GM18511 (cell line): ENCODE measurements around the gene CACNA2D3.

ENCODE experiments used
- ATAC-seq: cut with Tn5 transposase; IDR thresholded peaks from one replicate; pipeline ENCODE4 v1.9.1; 2021; ENCODE audit warnings: mild to moderate bottlenecking, moderate library complexity; ENCODE audit not compliant: unreplicated experiment

CACNA2D3 gene

DNA sequence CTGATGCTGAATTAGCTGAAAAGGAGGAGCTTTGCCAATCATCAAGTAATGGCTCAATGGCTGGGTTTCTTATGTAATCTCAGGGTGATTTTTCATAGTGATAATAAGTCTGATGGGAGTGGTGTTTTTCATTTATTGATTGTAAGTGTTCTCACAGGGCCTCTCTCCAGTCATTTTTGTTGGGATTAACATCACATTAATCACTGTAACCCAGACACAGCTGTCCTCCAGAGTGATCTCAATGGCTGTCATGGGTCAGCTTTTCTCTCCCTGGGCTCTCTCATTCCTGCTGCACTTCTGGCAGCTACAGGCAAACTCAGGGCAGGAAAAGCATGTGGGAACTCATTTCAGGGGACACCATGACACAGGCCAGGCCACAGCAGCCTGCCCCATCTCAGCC lies 642.6 kb downstream of the CACNA2D3 start:
- ATAC-seq: no peak

DNA sequence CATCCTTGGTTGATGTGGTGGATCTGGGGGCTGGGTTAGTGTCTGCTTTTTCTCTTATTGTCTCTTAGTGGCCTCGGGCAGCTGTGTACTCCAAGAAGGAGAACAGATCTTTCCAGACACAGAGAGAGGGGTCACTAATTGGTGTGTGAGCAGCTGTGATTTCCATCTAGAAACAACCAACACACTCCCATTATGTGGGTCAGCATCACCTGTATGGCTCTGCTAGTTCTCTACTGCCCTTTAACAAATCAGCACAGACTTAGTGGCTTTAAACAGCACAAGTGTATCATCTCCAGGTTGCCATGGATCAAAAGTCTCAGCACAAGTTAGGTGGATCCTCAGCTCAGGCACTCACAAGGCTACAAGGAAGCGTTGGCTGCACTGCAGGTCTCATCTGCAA lies 648.7 kb downstream of the CACNA2D3 start:
- no peak for ATAC-seq

DNA sequence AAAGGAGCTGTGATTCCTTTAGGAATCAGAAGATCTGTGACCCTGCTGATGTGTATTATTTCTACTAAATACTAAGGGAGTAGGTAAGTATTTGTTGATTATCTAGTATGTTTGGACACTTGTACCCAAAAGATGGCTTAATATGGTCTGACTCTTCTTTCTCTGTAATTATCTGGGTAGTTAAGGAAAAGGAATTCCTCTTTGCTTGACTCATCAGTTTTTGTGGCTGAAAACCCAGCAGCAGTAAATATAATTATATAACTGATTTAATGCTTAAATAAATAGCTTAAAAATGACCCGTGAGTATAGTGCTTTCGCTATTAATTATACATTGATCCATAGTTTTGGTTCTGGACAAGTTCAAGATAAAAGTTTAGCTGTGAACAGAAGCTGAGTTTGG lies 649.7 kb downstream of the CACNA2D3 start:
- ATAC-seq: no peak

DNA sequence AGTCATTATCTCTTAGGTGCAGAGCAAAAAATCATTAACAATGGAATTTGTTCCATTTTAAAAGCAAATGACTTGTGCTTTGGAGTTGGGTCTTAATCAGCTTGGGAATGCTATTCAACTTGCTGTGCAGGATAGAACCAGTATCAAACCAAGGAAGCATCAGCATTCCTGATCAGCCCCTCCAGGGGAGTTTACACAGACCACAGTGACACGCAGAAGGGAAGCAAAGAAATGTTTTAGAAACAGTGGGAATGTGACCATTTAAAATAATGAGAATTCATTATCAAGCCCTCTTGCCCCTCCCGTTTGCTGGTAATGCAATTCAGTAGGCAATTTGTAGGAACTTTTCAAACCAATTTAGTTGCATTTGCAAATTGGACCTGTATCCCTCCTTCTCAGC lies 650.4 kb downstream of the CACNA2D3 start:
- no peak for ATAC-seq

DNA sequence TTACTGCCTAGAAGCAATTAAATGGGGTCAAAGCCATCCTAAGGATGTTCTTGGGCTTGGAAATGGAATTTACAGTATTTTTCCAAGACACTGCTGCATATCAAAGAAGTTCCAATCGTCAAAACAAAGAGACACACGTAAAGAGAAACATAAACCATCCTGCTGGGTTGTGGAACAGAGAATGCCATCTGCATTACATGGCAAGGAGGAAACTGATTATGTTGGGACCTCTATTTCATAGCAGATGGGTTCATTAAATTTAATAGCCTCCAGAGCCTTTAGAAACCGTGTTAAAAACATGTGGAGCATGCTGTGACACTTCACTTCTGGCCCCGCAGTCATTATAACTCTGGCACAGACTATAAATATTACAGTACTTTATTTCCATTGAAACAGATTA lies 650.9 kb downstream of the CACNA2D3 start:
- ATAC-seq: no peak

DNA sequence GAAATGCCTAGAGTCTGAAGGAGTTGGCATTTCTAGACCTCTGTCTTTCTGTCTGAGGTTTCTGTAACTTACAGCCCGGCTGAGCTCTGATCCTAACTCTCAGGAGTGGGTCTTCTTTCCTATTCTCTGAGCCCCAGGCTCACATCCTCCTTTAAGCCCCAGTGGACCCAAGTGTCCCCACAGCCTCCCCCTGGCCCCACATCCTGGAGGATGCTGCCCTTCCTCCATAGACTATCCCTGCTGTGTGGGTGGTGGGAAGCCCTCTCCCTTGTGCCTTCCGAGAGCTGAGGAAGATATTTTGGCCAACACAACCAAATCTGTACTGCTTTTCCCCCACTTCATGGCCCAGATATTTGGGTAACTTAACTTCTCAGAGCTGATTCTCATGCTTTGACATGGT lies 654.2 kb downstream of the CACNA2D3 start:
- ATAC-seq: no peak

DNA sequence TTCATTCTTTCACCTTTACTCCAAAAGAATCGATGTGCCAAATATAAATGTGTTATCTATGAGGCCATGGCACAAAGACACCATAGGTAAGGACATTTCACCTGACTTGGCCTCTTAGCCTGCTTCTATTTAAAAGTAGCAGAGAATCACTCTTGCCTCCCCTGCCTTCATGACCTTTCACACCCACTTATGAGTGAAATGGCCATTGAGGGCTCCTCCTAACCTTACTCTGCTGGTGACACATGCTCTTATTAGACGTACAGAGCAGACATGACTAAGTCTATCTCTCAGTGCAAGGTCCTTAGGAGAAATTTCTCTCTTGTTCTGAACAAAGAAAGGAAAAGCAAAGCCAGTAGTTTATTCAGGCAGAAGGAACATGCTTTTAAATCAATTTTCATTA lies 654.8 kb downstream of the CACNA2D3 start:
- ATAC-seq: no peak

DNA sequence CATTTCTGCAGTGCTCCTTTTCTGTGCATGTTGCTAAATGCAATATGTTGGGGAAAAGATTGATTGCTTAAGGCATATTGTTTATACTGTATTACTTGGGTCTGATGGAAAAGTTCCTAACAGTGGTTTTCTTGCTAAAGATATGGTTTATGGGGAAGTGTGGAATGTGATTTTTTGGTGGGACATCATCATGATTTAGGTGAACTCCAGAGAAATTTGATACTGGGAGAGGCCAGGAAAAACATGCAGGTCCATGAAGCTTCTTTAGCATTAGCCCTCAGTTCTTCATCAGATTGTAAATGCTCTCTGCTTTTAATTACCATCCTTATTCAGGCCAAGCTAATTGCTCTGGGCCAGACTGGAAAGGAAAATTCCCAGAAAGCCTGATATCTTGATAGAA lies 658.0 kb downstream of the CACNA2D3 start:
- ATAC-seq: no peak

DNA sequence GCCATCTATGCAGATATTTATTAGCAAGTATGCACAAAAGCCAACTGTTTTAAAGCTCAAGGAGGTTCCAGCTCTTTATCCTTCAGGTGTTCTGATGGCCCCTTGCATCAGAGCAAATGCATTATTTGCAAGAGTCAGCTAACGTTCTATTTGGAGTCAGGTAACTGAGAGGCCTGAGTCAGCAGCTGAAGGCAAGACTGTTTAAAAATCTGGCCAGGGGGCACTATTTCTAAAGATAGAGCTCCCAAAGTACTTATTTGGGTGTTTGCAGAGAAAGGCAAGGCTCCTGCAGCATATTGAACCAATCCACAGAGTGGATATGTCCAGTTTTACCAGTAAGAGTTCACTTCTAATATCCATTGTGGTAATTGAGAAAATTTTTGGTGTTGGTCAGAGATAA lies 659.4 kb downstream of the CACNA2D3 start:
- ATAC-seq: no peak

DNA sequence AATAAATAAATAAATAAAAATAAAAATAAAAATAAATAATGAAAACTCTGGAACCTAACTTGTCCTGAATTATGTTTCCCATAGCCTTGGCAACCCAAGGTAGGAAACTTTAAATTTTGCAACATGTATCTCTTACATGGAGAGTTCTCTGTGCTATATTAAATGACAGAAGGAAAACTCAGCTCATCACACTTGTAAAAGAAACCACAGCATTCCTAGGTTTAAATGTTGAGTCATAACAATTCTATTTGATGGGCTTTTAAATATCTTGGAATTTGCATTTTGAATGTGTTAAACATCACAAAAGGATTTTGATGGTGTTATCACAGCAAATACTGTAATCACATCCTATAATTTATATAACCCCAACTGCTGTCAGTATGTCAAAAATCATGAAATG lies 661.3 kb downstream of the CACNA2D3 start:
- ATAC-seq: no peak

DNA sequence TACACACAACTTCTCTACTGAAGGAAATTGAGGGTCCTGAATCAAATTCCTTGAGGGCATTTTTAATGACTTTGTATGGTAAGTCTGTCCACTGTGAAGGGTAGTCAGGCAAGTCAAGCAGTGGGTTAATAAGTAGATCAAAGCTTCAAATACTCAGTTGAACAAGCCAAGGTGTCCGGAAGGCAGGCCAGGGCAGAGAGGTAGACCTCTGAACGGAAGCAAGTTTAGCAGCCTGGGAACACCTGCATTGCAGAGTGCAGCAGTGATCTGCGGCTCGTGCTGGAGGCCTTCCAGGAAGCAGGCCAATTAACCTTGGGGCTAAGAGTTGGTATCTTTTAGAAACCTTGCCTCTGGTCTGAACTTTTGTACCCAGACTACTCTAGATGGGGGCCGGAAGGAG lies 661.7 kb downstream of the CACNA2D3 start:
- ATAC-seq: no peak

DNA sequence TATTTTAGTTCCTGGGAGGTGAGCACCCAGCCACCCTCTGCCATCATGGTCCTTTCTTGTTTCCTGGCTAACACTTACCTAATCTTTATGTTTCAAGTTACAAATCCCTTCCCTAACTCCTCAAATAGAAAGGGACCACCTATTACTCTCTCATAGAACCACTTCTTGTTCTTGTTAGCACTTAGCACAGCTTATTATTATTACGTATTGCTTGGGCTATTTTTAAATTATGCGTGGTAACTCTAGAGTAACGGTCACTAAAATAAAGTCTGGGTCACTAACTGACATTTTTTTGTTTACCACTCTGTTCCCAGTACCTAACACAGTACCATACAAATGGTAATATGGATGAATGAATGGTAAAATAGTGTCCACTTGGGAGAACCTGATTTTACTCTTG lies 663.6 kb downstream of the CACNA2D3 start:
- no peak for ATAC-seq

DNA sequence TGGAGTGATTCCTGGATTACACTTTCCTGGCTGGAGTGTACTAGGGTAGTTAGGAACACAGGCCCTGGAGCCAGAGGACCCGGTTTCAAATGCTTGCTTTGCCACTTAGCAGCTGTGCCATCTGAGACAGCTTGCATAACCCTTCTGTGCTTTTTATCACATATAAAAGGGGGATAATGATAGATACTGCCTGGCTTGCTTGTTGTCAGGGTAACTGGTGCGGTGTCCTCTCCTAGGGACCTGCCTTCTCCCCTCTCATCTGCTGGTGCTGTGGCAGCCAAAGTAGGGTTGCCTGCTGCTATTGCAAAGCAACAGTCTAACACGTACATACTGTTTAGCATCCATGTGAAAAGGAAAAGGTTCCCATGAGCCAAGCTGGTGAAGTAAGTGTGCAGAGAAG lies 667.7 kb downstream of the CACNA2D3 start:
- ATAC-seq: no peak

DNA sequence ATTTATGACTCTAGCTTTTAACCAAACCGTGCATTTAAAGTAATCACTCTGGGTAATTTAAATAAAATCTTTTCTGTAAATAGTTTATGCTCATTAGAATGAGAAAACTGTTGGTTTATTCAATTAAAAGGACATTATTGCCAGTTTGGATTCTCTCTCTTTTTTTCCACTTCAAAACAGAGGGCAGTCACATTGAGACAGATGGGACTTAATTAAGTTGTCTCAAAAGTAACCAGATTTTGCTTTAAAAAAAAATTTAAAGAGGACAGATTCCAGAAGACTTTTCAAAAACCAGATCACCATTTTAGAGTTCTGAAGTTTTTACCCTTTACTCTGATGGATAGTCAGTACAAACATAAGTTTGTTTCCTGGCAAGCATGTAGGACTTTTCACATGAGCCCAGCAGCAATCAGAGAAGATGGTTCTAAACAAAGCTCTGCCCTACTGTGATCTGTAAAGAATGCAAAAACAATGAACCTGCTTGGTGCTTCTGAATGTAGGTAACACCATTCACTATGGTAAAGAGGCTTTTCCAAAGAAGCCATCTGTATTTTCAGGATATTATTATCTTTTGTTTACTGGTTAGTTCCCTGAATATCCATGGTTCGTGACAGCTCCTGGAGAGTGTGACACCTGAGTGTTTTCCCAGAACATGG lies 669.3 kb downstream of the CACNA2D3 start:
- ATAC-seq: no peak

DNA sequence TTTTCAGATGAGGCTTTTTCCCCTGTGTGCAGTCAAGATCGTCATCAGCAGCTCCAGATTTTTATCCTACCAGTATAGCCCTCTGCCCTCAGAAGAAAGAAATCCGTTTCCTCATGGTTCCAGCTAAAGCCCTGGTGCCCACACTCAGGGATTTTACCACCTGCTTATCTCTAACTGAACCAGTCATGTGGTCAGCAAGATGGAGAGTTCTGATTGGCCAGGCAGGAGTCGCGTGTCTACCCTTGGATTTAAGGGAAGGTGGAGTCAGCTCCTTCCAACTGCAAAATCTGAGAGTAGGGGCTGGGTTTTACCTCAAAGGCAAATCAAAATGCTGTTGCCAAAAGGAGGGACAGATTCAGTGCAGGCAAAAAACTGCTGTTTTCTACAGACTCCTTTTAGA lies 670.2 kb downstream of the CACNA2D3 start:
- ATAC-seq: no peak

DNA sequence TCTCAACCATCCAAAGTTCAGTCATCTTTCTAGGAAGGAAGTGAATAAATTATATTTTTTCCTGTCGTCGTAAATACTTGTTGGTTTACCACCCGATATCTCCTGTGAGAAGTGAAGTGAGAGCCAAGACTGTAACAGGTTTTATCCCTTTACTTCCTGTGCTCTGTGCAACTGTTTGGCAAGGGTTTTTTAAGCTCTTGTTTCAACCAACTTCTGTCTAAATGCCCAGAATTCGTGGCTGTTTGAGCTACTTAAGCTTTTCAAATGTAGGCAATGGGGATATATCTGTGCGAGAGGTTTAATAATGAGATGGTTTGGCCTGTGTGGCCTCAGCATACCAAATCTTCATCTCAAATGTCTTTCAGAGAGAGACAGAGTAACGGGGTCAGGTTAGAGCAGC lies 670.8 kb downstream of the CACNA2D3 start:
- no peak for ATAC-seq

DNA sequence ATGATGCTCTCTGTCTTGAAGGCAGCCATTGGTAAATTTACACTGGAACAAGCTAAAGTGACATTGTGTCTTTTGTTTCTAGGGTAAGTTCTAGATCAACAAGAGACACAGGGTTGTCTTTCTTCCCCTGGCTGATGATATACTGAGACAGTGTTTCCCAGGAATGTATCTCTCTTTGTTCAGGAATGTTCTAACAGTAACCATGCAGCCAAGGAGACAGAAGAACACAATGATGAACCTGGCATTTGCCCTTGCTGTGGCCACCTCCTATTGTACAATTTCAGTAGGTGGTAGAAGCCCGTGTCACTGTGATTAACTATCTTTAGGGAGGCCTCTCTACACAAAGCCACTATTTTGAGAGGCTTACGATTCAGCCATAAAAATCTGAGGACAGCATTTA lies 674.8 kb downstream of the CACNA2D3 start:
- ATAC-seq: no peak

DNA sequence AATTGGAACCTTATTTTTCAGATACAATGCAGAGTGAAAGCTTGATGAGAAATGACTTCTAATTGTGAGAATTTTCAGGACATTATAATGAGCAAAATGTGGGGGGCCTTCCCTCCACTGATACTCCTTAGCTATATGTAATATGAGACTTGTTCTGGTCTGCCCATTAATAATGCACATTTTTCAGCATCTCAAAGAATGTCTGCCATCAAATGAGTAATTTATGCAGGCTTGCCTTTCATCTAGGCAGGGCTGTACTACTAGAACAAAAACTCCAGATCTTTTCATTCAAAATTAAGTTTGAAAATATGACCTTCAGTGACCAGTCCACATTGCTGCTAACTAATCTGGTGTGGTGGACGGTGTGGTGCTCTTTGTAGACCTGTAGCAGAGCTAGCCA lies 678.1 kb downstream of the CACNA2D3 start:
- no peak for ATAC-seq

DNA sequence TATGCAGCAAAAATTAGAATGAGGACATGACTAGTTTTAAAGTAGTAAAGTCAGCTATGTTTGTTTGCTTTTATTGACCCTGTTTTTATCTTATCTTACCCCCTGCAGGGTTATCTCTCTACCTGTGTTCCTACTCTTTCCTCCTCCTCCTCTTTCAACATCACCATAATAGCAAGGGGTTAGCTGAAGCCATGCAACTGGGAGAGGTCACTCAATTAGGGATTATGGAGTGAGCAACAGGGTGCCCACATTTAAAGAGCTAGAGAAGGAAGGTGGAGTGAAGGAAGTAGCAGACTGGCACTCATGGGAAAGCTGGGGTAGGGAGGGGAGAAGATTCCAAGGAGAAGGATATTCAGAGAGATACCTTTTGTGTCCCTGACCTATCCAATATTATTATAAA lies 679.6 kb downstream of the CACNA2D3 start:
- ATAC-seq: no peak

DNA sequence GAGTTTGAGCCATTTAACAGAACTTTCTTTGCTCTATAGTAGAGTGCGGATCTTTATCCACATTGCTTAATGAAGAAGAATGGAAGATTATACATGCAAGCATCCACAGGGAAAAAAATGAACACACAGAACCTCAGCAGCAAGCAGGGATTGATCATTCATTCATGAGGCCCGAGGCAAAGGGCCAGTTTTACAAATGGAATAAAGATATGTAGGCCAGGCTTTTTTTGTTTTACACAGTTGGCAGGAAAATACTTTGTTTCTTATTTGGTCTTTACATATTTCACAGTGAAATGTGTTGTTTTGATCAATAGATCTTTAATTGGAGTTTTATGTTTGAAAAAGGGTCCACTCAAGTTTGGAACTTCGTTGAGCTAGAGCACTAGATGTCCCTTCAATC lies 688.0 kb downstream of the CACNA2D3 start:
- ATAC-seq: no peak

DNA sequence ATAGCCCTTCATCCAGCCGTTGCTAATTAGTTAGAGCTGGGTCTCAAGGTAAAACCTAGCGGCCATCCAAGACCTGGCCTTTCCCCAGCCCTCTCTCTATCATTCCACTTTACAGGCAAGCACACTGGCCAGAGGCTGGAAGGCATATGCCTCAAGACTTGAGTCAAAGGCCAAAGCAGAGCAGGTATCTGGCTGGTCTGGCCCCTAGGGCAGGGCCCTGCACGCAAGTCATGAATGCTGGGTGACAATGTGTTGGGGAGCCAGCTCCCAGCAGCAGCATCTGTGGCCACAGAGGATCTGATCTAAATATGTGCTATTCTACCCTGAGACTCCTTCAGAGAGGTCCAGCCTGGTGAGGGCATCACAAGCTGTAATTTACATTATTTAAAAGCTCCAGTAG lies 691.9 kb downstream of the CACNA2D3 start:
- ATAC-seq: no peak

DNA sequence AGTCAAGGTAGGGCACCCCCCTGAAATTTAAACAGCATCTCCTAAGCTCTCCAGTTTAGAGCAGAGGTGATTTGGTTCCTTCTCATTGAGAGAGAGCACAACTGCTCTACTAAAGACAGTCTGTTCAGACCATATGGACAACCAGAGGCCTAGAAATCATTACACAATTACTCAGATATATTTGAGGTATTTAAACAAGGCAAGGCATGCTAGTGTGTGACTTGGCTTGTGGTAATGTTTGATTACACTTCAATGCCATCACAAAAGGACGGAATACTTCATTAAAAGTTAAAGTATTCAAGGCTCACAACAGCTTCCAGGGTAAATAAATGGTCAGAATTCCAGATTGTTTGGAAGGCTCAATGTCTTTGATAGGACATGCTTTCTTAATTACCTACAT lies 695.3 kb downstream of the CACNA2D3 start:
- ATAC-seq: no peak

DNA sequence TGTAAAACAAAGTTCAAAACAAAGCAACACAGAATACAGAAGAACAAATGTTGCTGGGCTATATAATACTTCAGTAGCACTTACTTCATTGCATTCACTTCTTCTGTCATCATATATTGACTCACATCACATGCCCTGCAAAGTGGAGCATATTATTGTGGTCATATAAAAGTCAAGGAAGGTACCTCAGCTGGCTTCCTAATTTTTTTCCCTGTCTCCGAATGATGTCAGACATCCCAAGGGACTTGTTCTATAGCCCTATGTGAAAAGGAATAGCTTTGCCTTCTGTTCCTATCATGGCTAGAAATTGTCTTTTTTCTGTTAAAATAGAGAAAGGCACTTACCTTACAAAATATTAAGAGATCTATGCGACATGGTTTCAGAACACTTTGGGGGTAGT lies 696.1 kb downstream of the CACNA2D3 start:
- no peak for ATAC-seq

DNA sequence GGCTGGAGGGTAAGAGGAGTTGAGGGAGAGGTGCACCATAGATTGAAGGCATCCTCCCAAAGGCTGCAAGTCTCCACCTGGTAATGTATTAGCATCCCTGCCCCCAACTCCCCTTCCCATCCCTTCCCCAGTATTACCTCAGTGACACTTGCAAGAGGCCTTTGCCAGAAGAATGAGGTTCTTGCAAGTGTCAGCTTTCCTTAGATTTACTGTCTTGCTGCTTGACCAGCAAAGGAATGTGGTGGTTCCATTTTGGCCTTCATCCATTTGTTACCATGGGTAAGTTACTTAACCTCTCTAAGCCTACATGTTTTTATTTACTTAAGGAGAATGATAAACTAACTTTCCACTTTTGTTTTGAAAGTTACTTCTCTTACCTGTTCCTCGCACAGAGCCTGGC lies 696.6 kb downstream of the CACNA2D3 start:
- no peak for ATAC-seq
